HG03520 (cell line): Measurements from ENCODE around the gene CRB3.
A peak's percentile ranks its signal among the peaks of the same experiment; 100 is the strongest.
"Not testable (repeated sequence)": the region's sequence is repeated elsewhere in the genome, so short reads cannot be mapped to it uniquely, and the experiment has no call there.

Source experiments
- ATAC-seq: cut with Tn5 transposase; IDR thresholded peaks from one replicate; pipeline ENCODE4 v1.9.1; 2021; ENCODE audit warnings: mild to moderate bottlenecking, moderate library complexity; ENCODE audit not compliant: unreplicated experiment

The CRB3 gene

GRCh38 chr19:6464070-6464873 lies at the start of gene CRB3:
Gene CRB3 (plus strand): TSS chr19:6464271. CDS start chr19:6464702, 431 bp downstream.
- ATAC-seq = no peak

GRCh38 chr19:6414793-6415590 lies 49.1 kb upstream of the CRB3 start:
- no peak for ATAC-seq

- no peak for ATAC-seq
Observed at GRCh38 chr19:6415591-6416190, 48.4 kb upstream of the CRB3 start.

GRCh38 chr19:6416658-6417405 lies 47.2 kb upstream of the CRB3 start:
- ATAC-seq = no peak

GRCh38 chr19:6417713-6418561 lies 46.1 kb upstream of the CRB3 start:
- no peak for ATAC-seq

GRCh38 chr19:6418562-6418932 lies 45.5 kb upstream of the CRB3 start:
- no peak for ATAC-seq

- ATAC-seq = no peak
Observed at GRCh38 chr19:6421075-6422014, 42.7 kb upstream of the CRB3 start.

- ATAC-seq = no peak
Observed at GRCh38 chr19:6423499-6424194, 40.4 kb upstream of the CRB3 start.

- ATAC-seq = no peak
Observed at GRCh38 chr19:6424195-6424938, 39.7 kb upstream of the CRB3 start, which contains the start of gene KHSRP. Gene KHSRP (minus strand): TSS chr19:6424811. CDS start chr19:6424701, 110 bp downstream.

- ATAC-seq = peak; percentile 76
Observed at GRCh38 chr19:6424939-6425731, 38.9 kb upstream of the CRB3 start.

- ATAC-seq = no peak
Observed at GRCh38 chr19:6425732-6426620, 38.1 kb upstream of the CRB3 start.

- no peak for ATAC-seq
Observed at GRCh38 chr19:6427131-6427530, 36.9 kb upstream of the CRB3 start.

- ATAC-seq = not testable (repeated sequence)
Observed at GRCh38 chr19:6428692-6429418, 35.2 kb upstream of the CRB3 start.

- no peak for ATAC-seq
Observed at GRCh38 chr19:6429419-6430221, 34.5 kb upstream of the CRB3 start.
